ENCODE results near the gene MTUS2. TPM values are rescaled to one million over a fixed set of nuclear protein-coding genes. Genes with fewer than 3 reads are reported as not detected.
"Not testable (repeated sequence)": the region's sequence is repeated elsewhere in the genome, so short reads cannot be mapped to it uniquely, and the experiment has no call there.

Gene MTUS2
- total RNA-seq, 1 donor from 2014 or later: not detected

GRCh38 chr13:29383476-29383875 is 563.3 kb downstream of the MTUS2 start:
- FAIRE-seq (no peak), DNase-seq (ENCODE audit: low read depth) (no peak)
- H3K4me3 ChIP-seq (ENCODE audit: low read depth, low read length): no peak overlapping the region
- no peak for TF ChIP-seq CTCF (IDR thresholded peaks at IDR 0.05; ENCODE audit: insufficient read depth, low read length, severe bottlenecking)
- no peaks in the 10 kb centered on the region for H3K36me3 ChIP-seq (ENCODE audit: control insufficient read depth, insufficient read depth, low read length)
- H3K27me3 ChIP-seq (ENCODE audit: control insufficient read depth, insufficient read depth, low read length): no peaks in the 10 kb centered on the region

DNA sequence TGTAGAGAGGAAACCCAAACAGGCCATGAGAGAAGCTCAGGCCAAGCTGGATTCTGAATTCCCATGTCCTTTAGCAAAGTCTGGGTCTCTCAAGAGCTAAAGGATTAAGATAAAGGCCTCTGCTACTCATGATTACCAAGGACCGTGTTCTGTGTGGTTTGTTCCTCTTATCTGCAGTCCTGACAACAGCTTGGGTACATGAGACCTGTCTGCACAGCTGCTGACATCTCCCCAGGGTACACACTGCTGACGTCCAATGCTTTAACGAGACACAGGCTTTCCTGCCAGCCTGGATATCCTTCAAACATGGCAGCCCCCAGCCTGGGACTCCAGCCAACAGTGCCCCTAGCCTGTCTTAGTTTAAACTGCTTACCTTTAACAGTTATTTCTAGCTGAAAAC is 564.3 kb downstream of the MTUS2 start:
- TF ChIP-seq CTCF (IDR thresholded peaks at IDR 0.05; ENCODE audit: insufficient read depth, low read length, severe bottlenecking): no peak
- DNase-seq (ENCODE audit: low read depth): no peak
- H3K4me3 ChIP-seq (ENCODE audit: low read depth, low read length): no peak overlapping the region
- H3K36me3 ChIP-seq (ENCODE audit: control insufficient read depth, insufficient read depth, low read length): no peaks in the 10 kb centered on the region
- no peak for FAIRE-seq
- H3K27me3 ChIP-seq (ENCODE audit: control insufficient read depth, insufficient read depth, low read length): no peaks in the 10 kb centered on the region

DNA sequence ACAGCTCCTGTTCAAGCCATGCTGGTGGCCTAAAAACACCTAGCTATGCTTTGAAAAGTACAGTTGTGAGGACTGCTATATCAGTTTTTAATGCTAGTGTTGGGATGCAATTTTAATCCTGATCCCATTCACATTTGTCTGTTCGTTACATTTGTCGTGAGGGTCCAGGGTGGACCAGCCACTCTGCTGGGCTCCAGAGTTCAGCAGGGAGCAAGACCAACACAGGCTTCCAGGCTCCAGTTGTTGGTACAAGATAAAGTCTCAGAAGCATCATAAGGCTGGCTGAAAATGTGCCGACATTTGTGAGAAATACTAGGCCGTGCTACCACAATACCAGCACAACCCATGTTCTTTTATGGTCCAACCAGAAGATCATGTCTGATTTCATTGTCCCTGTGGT is 564.7 kb downstream of the MTUS2 start:
- FAIRE-seq: no peak
- Histone ChIP-seq H3K27me3 (ENCODE audit: control insufficient read depth, insufficient read depth, low read length) (no peaks in the 10 kb centered on the region), H3K36me3 (ENCODE audit: control insufficient read depth, insufficient read depth, low read length) (no peaks in the 10 kb centered on the region), H3K4me3 (ENCODE audit: low read depth, low read length) (no peak overlapping the region)
- TF ChIP-seq CTCF (IDR thresholded peaks at IDR 0.05; ENCODE audit: insufficient read depth, low read length, severe bottlenecking): no peak
- no peak for DNase-seq (ENCODE audit: low read depth)

GRCh38 chr13:29386246-29386645 is 566.1 kb downstream of the MTUS2 start:
- TF ChIP-seq CTCF (IDR thresholded peaks at IDR 0.05; ENCODE audit: insufficient read depth, low read length, severe bottlenecking): no peak
- H3K27me3 ChIP-seq (ENCODE audit: control insufficient read depth, insufficient read depth, low read length): no peaks in the 10 kb centered on the region
- FAIRE-seq (no peak), DNase-seq (ENCODE audit: low read depth) (no peak)
- H3K4me3 ChIP-seq (ENCODE audit: low read depth, low read length): no peak overlapping the region
- H3K36me3 ChIP-seq (ENCODE audit: control insufficient read depth, insufficient read depth, low read length): no peaks in the 10 kb centered on the region

GRCh38 chr13:29390598-29390997 is 570.5 kb downstream of the MTUS2 start:
- H3K4me3 ChIP-seq (ENCODE audit: low read depth, low read length); FAIRE-seq; DNase-seq (ENCODE audit: low read depth); H3K27me3 ChIP-seq (ENCODE audit: control insufficient read depth, insufficient read depth, low read length); H3K36me3 ChIP-seq (ENCODE audit: control insufficient read depth, insufficient read depth, low read length): not testable (repeated sequence)

GRCh38 chr13:29396446-29396845 is 576.3 kb downstream of the MTUS2 start:
- H3K36me3 ChIP-seq (ENCODE audit: control insufficient read depth, insufficient read depth, low read length): no peaks in the 10 kb centered on the region
- no peak for TF ChIP-seq CTCF (IDR thresholded peaks at IDR 0.05; ENCODE audit: insufficient read depth, low read length, severe bottlenecking)
- DNase-seq (ENCODE audit: low read depth) (no peak), FAIRE-seq (no peak)
- H3K4me3 ChIP-seq (ENCODE audit: low read depth, low read length): no peak overlapping the region
- H3K27me3 ChIP-seq (ENCODE audit: control insufficient read depth, insufficient read depth, low read length): no peaks in the 10 kb centered on the region

Measured in bronchial epithelial cell (primary cell).